ENCODE data around the gene SERTAD4.
"Not testable (repeated sequence)": the region's sequence is repeated elsewhere in the genome, so short reads cannot be mapped to it uniquely, and the experiment has no call there.

The SERTAD4 gene

DNA sequence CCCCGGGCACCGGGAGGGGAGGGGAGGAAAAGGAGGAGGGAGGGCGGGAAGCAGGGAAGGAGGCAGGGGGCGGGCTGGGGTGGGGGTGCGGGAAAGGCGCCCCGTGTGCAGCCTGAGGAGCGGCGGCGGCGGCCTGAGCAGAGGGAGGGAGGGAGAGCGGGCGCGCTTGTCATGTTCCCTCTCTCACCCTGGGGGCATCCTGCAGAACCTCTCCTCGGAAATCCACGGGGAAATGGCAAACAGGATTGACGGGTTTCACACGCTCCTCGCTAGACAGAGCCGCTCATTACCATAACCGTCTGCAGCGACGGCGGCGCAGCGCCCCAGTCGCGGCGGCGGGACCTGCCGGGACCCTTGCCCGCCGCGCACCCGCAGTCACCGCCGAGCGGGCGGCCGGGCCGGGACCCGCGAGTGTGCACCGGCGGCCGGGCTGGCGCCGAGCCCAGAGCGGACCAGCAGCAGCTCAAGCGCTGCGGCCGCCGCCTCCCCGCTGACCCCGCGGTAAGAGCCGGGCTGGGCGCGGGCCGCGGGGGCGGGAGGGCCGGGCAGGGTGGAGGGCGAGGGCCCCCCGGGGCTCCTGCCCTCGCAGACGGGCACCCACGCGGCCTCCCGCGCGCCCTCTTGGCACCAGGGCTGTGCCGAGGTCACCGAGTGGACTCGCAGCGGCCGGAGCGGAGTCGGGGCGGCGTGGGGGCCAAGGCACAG lies at the start of gene SERTAD4:
TSS of gene SERTAD4 (plus strand) at position 286 of the 705 bp plus-strand sequence. CDS start 5,165 bp downstream, outside the sequence.
- in situ Hi-C loops (cut with MboI; ENCODE audit: low sequenced_read_pairs): no loop called here

DNA sequence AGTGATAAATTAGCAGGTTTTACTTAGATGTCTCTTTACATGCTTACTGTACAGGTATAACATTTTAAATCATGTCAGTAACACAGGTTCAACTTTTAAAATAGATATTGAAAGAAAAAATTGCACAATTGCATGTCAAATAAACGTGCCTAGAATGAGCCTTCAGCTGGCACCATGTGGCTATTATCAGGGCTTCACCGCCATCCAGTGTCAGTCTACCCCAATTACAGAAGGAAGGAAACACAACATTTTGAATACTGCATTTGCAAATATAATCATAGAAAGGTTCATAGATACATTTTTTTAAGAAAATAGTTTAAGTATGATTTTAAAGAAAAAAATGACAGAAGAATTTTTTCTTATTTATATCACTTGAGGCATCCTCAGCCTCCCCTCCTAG lies 47.5 kb upstream of the SERTAD4 start:
- in situ Hi-C loops (cut with MboI; ENCODE audit: low sequenced_read_pairs): no loop called here

- in situ Hi-C loops (cut with MboI; ENCODE audit: low sequenced_read_pairs): not testable (repeated sequence)
Observed at GRCh38 chr1:210187849-210188606, 44.6 kb upstream of the SERTAD4 start.

DNA sequence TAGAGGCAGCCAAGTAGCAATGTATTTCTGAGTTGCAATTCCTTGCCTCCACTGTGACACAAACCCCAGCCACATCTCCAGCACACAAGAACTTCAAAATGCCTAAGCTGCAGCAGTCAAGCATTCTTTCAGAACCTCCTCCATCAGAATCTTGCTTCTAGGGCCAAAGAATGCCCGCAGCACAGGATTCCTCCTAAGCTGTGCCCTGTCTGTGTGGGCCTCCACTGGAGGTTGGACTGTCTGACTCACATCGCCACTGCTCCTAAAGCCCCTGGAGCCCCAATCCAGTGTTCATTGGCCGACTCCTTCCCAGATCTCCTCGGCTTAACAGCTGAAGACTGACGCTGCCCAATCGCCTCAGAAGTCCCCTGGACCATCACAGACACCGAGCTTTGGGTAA lies 43.2 kb upstream of the SERTAD4 start:
- in situ Hi-C loops (cut with MboI; ENCODE audit: low sequenced_read_pairs): no loop called here

DNA sequence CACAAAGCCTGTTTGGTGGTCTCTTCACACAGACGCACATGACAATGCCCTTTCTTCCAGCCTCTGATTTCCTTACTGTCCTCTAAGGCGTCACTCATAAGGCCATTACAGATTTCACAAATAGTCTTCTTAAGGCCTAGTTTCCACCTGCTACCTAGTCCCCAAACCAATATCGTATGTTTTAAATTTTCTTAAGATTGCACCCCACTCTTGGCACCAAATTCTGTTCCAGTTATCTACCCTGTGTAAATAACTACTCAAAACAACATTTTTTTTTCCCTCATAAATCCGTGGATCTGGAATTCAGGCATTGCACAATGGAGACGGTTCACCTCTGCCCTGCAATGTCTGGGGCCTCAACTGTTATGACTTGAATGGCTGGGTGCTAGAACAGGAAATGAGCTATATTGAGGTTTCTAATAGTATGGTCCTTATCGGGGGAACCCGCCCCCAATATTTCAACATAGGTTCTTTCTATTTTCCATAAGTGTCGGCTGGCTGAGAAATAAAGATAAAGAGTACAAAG lies 36.9 kb upstream of the SERTAD4 start:
- in situ Hi-C loops (cut with MboI; ENCODE audit: low sequenced_read_pairs): no loop called here

GRCh38 chr1:210196266-210196665 lies 36.3 kb upstream of the SERTAD4 start:
- in situ Hi-C loops (cut with MboI; ENCODE audit: low sequenced_read_pairs): not testable (repeated sequence)

- in situ Hi-C loops (cut with MboI; ENCODE audit: low sequenced_read_pairs): no loop called here
Observed at GRCh38 chr1:210198840-210199239, 33.8 kb upstream of the SERTAD4 start.

- in situ Hi-C loops (cut with MboI; ENCODE audit: low sequenced_read_pairs): no loop called here
Observed at GRCh38 chr1:210200124-210200736, 32.4 kb upstream of the SERTAD4 start.

- in situ Hi-C loops (cut with MboI; ENCODE audit: low sequenced_read_pairs): no loop called here
Observed at GRCh38 chr1:210201681-210202080, 30.9 kb upstream of the SERTAD4 start.

- in situ Hi-C loops (cut with MboI; ENCODE audit: low sequenced_read_pairs): no loop called here
Observed at GRCh38 chr1:210207597-210208450, 24.8 kb upstream of the SERTAD4 start.

GRCh38 chr1:210213335-210213734 lies 19.3 kb upstream of the SERTAD4 start:
- in situ Hi-C loops (cut with MboI; ENCODE audit: low sequenced_read_pairs): no loop called here

DNA sequence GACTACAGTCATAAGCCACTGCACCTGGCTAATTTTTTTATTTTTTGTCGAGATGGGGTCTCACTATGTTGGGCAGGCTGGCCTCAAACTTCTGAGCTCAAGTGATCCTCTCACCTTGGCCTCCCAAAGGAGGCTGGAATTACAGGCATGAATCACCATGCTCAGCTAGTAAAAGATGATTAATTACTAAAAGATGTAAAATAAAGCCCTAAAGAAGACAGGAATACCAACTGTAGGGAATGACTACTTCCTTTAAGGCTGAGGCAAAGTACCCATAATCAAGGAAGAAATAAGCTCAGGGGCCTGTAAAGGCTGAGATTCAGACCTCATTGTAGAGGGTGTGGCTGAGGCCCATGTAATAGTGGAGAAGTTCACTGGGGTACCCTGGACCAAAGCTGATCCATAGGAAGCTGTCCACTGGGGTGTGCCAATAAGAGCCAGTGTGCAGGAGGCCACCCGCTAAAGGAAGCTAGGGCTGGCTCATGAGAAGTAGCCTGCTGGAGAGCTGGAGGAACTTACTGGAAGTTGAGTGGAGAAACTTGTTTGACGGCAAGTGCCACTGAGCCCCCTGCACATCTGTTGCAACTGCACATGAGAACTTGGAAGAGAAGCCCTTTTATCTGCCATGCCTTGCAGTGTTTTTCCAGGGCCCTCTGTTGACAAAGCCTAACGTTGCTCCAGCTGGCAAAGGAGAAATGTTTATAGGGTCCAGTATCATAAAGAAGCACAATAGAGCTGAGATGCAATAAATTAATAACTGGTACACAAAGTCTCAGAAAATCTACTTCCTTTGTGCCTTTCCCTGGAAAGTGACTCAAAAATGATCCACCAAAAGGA lies 17.8 kb upstream of the SERTAD4 start:
- in situ Hi-C loops (cut with MboI; ENCODE audit: low sequenced_read_pairs): no loop called here

- in situ Hi-C loops (cut with MboI; ENCODE audit: low sequenced_read_pairs): no loop called here
Observed at GRCh38 chr1:210217482-210217881, 15.1 kb upstream of the SERTAD4 start.

- in situ Hi-C loops (cut with MboI; ENCODE audit: low sequenced_read_pairs): no loop called here
Observed at GRCh38 chr1:210218047-210218446, 14.5 kb upstream of the SERTAD4 start.

DNA sequence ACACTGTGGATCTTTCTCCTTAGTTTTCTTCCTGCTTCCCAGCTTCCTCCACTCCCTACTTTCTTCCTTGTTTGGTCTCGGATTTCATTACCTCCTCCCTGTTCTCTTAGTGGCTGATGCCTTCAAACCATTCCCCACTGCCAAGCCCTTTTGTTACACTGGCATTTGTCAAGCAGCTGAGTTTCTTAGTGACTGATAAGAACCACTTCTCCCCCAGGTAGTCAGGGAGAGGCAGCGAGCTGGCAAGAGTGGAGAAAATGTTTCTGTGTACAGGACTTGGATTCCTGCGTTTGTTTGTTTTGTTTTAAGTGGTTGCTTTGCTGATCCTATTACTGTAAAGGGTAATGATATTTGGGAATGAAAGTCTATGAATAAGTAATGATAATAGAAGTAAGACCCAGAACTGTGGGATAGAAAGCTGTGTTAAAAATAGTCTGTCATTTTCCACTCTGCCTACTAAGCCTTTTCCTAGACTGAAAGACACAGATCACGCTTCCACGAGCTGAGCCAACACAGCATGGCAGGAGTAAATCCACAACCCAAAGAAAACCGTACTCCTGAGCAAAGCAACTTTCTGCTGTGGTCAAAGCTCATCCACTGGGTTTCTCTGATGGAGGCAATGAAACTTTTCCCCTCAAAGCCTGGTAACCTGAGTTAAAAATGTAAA lies 10.1 kb upstream of the SERTAD4 start:
- in situ Hi-C loops (cut with MboI; ENCODE audit: low sequenced_read_pairs): no loop called here

GRCh38 chr1:210223226-210223904 lies 9.2 kb upstream of the SERTAD4 start:
- in situ Hi-C loops (cut with MboI; ENCODE audit: low sequenced_read_pairs): no loop called here

DNA sequence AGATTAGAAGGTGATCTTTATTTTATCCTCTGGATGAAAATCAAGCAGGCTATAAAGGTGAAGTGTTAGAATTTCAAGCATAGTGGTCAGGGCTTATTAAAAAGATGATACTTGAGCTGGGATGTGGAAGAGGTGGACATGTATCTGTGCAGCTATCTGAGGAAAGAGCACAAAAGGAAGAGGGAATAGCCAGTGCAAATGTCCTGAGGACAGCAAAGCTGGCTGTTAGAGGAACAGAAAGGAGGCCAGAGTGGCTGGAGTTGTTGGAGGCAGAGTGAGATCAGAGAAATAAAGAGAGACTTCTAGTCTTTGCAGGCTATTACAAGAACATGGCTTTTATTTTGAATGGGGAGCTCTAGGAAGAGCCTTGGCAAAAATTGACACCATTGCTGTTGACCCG lies 4.4 kb upstream of the SERTAD4 start:
- in situ Hi-C loops (cut with MboI; ENCODE audit: low sequenced_read_pairs): no loop called here

GRCh38 chr1:210230149-210230695 lies 2.4 kb upstream of the SERTAD4 start:
- in situ Hi-C loops (cut with MboI; ENCODE audit: low sequenced_read_pairs): no loop called here
